Tibial nerve (tissue), 4 donors: ENCODE results near the gene SFRP4.

ENCODE experiments used
- EP300 ChIP-seq, 2 donors: sonication (generic); formaldehyde crosslinking; IDR thresholded peaks; one replicate each; pipeline ENCODE4 v1.6.1; 2017; ENCODE audit warnings: antibody characterized with exemption in 2 of 2, mild to moderate bottlenecking in 1 of 2
- POLR2A ChIP-seq, 2 donors: fragments of 450-650 bp; IDR thresholded peaks; one replicate each; pipeline ENCODE4 v1.6.1; 2017; ENCODE audit warnings: antibody characterized with exemption in 2 of 2, mild to moderate bottlenecking in 2 of 2, moderate library complexity in 2 of 2
- TF ChIP-seq, protein P1 (sequence below), 5 experiments: fragments of 200-600 bp in 3 of 5; fragments of 450-650 bp in 2 of 5; sonication (generic) in 3 of 5; IDR thresholded peaks; one replicate each; pipeline ENCODE4 v1.5.1; 2016 to 2019; ENCODE audit warnings: antibody characterized with exemption in 5 of 5, mild to moderate bottlenecking in 3 of 5, moderate library complexity in 2 of 5

DNA sequence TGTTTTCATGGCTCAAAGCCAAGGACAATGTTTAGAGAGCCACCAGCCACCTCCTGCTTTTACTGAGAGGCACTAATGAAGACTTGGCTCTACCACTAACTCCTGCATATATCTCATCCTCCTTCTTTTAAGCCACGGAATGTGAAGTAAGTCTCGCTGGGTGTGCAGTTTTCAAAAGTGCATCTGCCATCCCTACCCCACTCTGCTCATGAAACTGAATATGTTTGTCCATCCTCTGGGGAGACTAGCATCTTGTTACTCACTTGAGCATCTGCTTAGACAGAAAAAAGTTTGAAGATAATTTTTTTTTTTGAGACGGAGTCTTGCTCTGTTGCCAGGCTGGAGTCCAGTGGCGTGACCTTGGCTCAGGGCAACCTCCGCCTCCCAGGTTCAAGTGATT, 44.6 kb upstream of the SFRP4 start:
- TF ChIP-seq, protein P1, sequence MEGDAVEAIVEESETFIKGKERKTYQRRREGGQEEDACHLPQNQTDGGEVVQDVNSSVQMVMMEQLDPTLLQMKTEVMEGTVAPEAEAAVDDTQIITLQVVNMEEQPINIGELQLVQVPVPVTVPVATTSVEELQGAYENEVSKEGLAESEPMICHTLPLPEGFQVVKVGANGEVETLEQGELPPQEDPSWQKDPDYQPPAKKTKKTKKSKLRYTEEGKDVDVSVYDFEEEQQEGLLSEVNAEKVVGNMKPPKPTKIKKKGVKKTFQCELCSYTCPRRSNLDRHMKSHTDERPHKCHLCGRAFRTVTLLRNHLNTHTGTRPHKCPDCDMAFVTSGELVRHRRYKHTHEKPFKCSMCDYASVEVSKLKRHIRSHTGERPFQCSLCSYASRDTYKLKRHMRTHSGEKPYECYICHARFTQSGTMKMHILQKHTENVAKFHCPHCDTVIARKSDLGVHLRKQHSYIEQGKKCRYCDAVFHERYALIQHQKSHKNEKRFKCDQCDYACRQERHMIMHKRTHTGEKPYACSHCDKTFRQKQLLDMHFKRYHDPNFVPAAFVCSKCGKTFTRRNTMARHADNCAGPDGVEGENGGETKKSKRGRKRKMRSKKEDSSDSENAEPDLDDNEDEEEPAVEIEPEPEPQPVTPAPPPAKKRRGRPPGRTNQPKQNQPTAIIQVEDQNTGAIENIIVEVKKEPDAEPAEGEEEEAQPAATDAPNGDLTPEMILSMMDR (IDR thresholded peaks at IDR 0.05), result no peak
- TF ChIP-seq POLR2A (IDR thresholded peaks at IDR 0.05), result no peak
- TF ChIP-seq EP300 (IDR thresholded peaks at IDR 0.05), result no peak
